ENCODE measurements around the gene SFTPB.
"Not testable (repeated sequence)": the region's sequence is repeated elsewhere in the genome, so short reads cannot be mapped to it uniquely, and the experiment has no call there.

Gene SFTPB

GRCh38 chr2:85661139-85661858 is 6.7 kb downstream of the SFTPB start:
- Mint-ChIP-seq H3K4me3 (no peak overlapping the region), H3K27me3 (ENCODE audit: low read depth) (peaks cover 9% of the 10 kb centered on the region), H3K4me1 (no peaks in the 10 kb centered on the region), H3K9me3 (no peaks in the 10 kb centered on the region), H3K36me3 (ENCODE audit: low read depth) (peaks cover 10% of the 10 kb centered on the region), H3K27ac (no peak overlapping the region)
- TF ChIP-seq, protein P1, sequence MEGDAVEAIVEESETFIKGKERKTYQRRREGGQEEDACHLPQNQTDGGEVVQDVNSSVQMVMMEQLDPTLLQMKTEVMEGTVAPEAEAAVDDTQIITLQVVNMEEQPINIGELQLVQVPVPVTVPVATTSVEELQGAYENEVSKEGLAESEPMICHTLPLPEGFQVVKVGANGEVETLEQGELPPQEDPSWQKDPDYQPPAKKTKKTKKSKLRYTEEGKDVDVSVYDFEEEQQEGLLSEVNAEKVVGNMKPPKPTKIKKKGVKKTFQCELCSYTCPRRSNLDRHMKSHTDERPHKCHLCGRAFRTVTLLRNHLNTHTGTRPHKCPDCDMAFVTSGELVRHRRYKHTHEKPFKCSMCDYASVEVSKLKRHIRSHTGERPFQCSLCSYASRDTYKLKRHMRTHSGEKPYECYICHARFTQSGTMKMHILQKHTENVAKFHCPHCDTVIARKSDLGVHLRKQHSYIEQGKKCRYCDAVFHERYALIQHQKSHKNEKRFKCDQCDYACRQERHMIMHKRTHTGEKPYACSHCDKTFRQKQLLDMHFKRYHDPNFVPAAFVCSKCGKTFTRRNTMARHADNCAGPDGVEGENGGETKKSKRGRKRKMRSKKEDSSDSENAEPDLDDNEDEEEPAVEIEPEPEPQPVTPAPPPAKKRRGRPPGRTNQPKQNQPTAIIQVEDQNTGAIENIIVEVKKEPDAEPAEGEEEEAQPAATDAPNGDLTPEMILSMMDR (IDR thresholded peaks at IDR 0.05; ENCODE audit: unreplicated experiment in 3 of 3) = no peak

GRCh38 chr2:85660725-85661124 is 7.3 kb downstream of the SFTPB start:
- Mint-ChIP-seq H3K9me3 (no peaks in the 10 kb centered on the region), H3K27ac (no peak overlapping the region), H3K4me1 (no peaks in the 10 kb centered on the region), H3K4me3 (no peak overlapping the region), H3K27me3 (ENCODE audit: low read depth) (peaks cover 4% of the 10 kb centered on the region), H3K36me3 (ENCODE audit: low read depth) (peaks cover 14% of the 10 kb centered on the region)
- TF ChIP-seq, protein P1 (IDR thresholded peaks at IDR 0.05; ENCODE audit: unreplicated experiment in 3 of 3) = no peak

- not testable (repeated sequence) for H3K27me3 Mint-ChIP-seq (ENCODE audit: low read depth); H3K9me3 Mint-ChIP-seq; H3K4me3 Mint-ChIP-seq; H3K4me1 Mint-ChIP-seq; H3K27ac Mint-ChIP-seq
- peaks cover 14% of the 10 kb centered on the region for H3K36me3 Mint-ChIP-seq (ENCODE audit: low read depth)
Measured at GRCh38 chr2:85660301-85660700, 7.7 kb downstream of the SFTPB start.

- H3K4me1 Mint-ChIP-seq = no peaks in the 10 kb centered on the region
Measured at GRCh38 chr2:85659324-85659981, 8.5 kb downstream of the SFTPB start.

DNA sequence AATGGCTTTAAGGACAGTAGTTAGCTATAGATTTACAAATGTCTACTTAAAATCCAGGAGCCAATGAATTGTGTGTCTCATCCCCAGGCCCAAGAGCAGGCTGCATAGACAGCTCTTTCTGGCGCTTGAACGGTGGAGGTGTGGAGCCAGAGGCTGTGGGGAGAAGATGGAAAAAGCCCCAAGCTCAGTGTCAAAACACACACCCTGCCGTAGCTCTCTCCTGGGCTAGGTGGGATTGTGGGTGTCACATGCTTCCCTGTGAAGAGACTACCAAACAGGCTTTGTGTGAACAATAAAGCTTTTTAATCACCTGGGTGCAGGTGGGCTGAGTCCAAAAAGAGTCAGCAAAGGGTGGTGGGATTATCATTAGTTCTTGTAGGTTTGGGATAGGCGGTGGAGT is 10.6 kb downstream of the SFTPB start:
- H3K4me3 Mint-ChIP-seq; H3K27me3 Mint-ChIP-seq (ENCODE audit: low read depth); H3K27ac Mint-ChIP-seq; H3K4me1 Mint-ChIP-seq; H3K9me3 Mint-ChIP-seq: not testable (repeated sequence)
- H3K36me3 Mint-ChIP-seq (ENCODE audit: low read depth) = peaks cover 27% of the 10 kb centered on the region

More at GRCh38 chr2:85659324-85659981, 8.5 kb downstream of the SFTPB start:
- Mint-ChIP-seq H3K9me3 (no peaks in the 10 kb centered on the region), H3K36me3 (ENCODE audit: low read depth) (peaks cover 14% of the 10 kb centered on the region), H3K4me3 (no peak overlapping the region), H3K27me3 (ENCODE audit: low read depth) (no peaks in the 10 kb centered on the region), H3K27ac (no peak overlapping the region)
- TF ChIP-seq, protein P1 (IDR thresholded peaks at IDR 0.05; ENCODE audit: unreplicated experiment in 3 of 3) = no peak

- no peaks in the 10 kb centered on the region for H3K9me3 Mint-ChIP-seq
- H3K27ac Mint-ChIP-seq = peak overlapping the region in 1 of 3 experiments; percentile 49
- TF ChIP-seq, protein P1 (IDR thresholded peaks at IDR 0.05; ENCODE audit: unreplicated experiment in 3 of 3) = no peak
Measured at GRCh38 chr2:85656468-85656867, 11.5 kb downstream of the SFTPB start.

GRCh38 chr2:85655961-85656417 is 12.0 kb downstream of the SFTPB start:
- peak overlapping the region in 1 of 3 experiments; percentile 49 for H3K27ac Mint-ChIP-seq
- TF ChIP-seq, protein P1 (IDR thresholded peaks at IDR 0.05; ENCODE audit: unreplicated experiment in 3 of 3) = no peak
- peaks cover 38% of the 10 kb centered on the region for H3K36me3 Mint-ChIP-seq (ENCODE audit: low read depth)
- no peak overlapping the region for H3K4me3 Mint-ChIP-seq
- no peaks in the 10 kb centered on the region for H3K9me3 Mint-ChIP-seq
- H3K4me1 Mint-ChIP-seq = no peaks in the 10 kb centered on the region
- no peaks in the 10 kb centered on the region for H3K27me3 Mint-ChIP-seq (ENCODE audit: low read depth)

More at GRCh38 chr2:85656468-85656867, 11.5 kb downstream of the SFTPB start:
- peaks cover 33% of the 10 kb centered on the region for H3K36me3 Mint-ChIP-seq (ENCODE audit: low read depth)
- H3K4me3 Mint-ChIP-seq = no peak overlapping the region
- no peaks in the 10 kb centered on the region for H3K27me3 Mint-ChIP-seq (ENCODE audit: low read depth)
- H3K4me1 Mint-ChIP-seq = no peaks in the 10 kb centered on the region

All from nephron (organoid).